OCI-LY7 (cell line): ENCODE data around the gene TTC36. TPM values are rescaled to one million over a fixed set of nuclear protein-coding genes. Genes with fewer than 3 reads are reported as not detected.

Experiments used
- BruUV-seq: library from RNA; stranded (reverse); fragments of 400-500 nt; replicated peaks from 2 replicates; lab custom pipeline; 2021; lab: Mats Ljungman, UMichigan
- CTCF ChIA-PET: fragments of 300-600 bp; sonication (Branson Sonifier 250); formaldehyde crosslinking; loops from one replicate; lab custom pipeline; 2022; ENCODE audit warnings: antibody characterized with exemption; ENCODE audit not compliant: unreplicated experiment; lab: Charles Lee
- POLR2A ChIA-PET: fragments of 300-600 bp; sonication (Branson Sonifier 250); formaldehyde crosslinking; loops from one replicate; lab custom pipeline; 2022; ENCODE audit warnings: antibody characterized with exemption; lab: Charles Lee
- DNase-seq: peaks from one replicate; pipeline ENCODE4 v3.0.0-alpha.2; 2015; ENCODE audit warnings: low spot score
- H2AFZ ChIP-seq: fragments of 200-600 bp; sonication (generic), shearing (Covaris generic); 2 replicates; pipeline ENCODE4 v1.6.1; 2014; ENCODE audit warnings: mild to moderate bottlenecking, antibody characterized with exemption, low read length, moderate library complexity
- H3K27ac ChIP-seq: fragments of 200-600 bp; sonication (generic); 2 replicates; pipeline ENCODE4 v1.5.1; 2014; ENCODE audit warnings: mixed run types, low read depth, mild to moderate bottlenecking, moderate library complexity, low read length, inconsistent platforms; ENCODE audit not compliant: poor library complexity, severe bottlenecking
- H3K36me3 ChIP-seq: fragments of 200-600 bp; sonication (generic); 2 replicates; pipeline ENCODE4 v1.6.1; 2014; ENCODE audit warnings: mild to moderate bottlenecking, antibody characterized with exemption, low read length, moderate library complexity, mixed read lengths; ENCODE audit not compliant: insufficient read depth
- H3K4me1 ChIP-seq: fragments of 200-600 bp; sonication (generic); 2 replicates; pipeline ENCODE4 v1.5.1; 2014; ENCODE audit warnings: mild to moderate bottlenecking, low read length; ENCODE audit not compliant: insufficient read depth, poor library complexity, severe bottlenecking
- H3K4me2 ChIP-seq: fragments of 200-600 bp; sonication (generic); 2 replicates; pipeline ENCODE4 v1.6.1; 2014; ENCODE audit warnings: mild to moderate bottlenecking, low read length
- H3K4me3 ChIP-seq: fragments of 200-600 bp; sonication (generic); 2 replicates; pipeline ENCODE4 v1.5.1; 2014; ENCODE audit warnings: mild to moderate bottlenecking, low read depth, low read length; ENCODE audit not compliant: poor library complexity, severe bottlenecking
- H3K79me2 ChIP-seq: fragments of 200-600 bp; sonication (generic); 2 replicates; pipeline ENCODE4 v1.6.1; 2016; ENCODE audit warnings: low read depth, mild to moderate bottlenecking, low read length, moderate library complexity, mixed read lengths; ENCODE audit not compliant: insufficient read depth
- H3K9me2 ChIP-seq: fragments of 200-600 bp; sonication (generic); 2 replicates; pipeline ENCODE4 v1.6.1; 2016; ENCODE audit warnings: mild to moderate bottlenecking, low read length, mixed read lengths; ENCODE audit not compliant: insufficient read depth
- H3K9me3 ChIP-seq: fragments of 200-600 bp; sonication (generic); 2 replicates; pipeline ENCODE4 v1.6.1; 2014; ENCODE audit warnings: mild to moderate bottlenecking, mixed run types, low read length, mixed read lengths
- H4K20me1 ChIP-seq: fragments of 200-600 bp; sonication (generic); 2 replicates; pipeline ENCODE4 v1.6.1; 2014; ENCODE audit warnings: mild to moderate bottlenecking, antibody characterized with exemption, low read length, moderate library complexity, mixed read lengths; ENCODE audit not compliant: insufficient read depth
- CTCF ChIP-seq: fragments of 200-600 bp; sonication (generic); conservative IDR thresholded peaks from 2 replicates; pipeline ENCODE4 v1.5.1; 2014; ENCODE audit warnings: mild to moderate bottlenecking, antibody characterized with exemption, low read length, moderate library complexity, mixed read lengths
- EZH2phosphoT487 ChIP-seq: fragments of 200-600 bp; sonication (generic); IDR thresholded peaks from 2 replicates; pipeline ENCODE4 v1.6.1; 2018; ENCODE audit warnings: low read depth, borderline replicate concordance, mild to moderate bottlenecking, mixed run types, antibody characterized with exemption, low read length, moderate library complexity, mixed read lengths
- intact Hi-C: fragments of 100-400 bp; cut with micrococcal nuclease; formaldehyde crosslinking; loops from one replicate; pipeline ENCODE4 v1.10.0; 2022; ENCODE audit not compliant: unreplicated experiment
- total RNA-seq, 2 experiments: library from RNA; depleted of rRNA in 1 of 2; stranded (reverse); fragments of >200 nt in 1 of 2; shearing (Covaris generic) in 1 of 2; gene quantifications; 2 replicates each; pipeline ENCODE4 v1.2.3, GENCODE V29; 2014 to 2022

TTC36 gene
- total RNA-seq, 2 experiments from 2014 or later, result 0.82 TPM; not detected in 1

DNA sequence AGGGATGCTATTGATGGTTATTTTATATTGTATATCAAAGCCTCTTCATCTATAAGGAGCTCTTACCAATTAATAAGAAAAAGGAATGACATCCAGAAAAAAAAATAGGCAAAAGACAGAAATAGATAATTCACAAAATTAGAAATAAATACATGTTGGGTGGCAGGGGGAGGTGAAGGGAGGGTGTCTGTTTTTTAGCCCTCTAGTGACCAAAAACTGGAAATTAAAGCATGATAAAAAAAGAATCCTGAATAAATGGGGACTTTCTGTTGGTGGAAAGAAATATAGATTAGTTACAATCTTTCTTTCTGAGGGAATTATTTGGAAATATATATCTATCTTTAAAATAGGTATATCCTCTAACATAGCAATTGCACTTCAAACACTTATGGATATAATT is 42.0 kb upstream of the TTC36 start:
- no peak for TF ChIP-seq EZH2phosphoT487
- peak; percentile 67 for TF ChIP-seq CTCF
- intact Hi-C loops, result loop anchor here (5.0 kb wide), 1 partner anchor 188 kb away; no protein-coding TSS in a partner anchor

DNA sequence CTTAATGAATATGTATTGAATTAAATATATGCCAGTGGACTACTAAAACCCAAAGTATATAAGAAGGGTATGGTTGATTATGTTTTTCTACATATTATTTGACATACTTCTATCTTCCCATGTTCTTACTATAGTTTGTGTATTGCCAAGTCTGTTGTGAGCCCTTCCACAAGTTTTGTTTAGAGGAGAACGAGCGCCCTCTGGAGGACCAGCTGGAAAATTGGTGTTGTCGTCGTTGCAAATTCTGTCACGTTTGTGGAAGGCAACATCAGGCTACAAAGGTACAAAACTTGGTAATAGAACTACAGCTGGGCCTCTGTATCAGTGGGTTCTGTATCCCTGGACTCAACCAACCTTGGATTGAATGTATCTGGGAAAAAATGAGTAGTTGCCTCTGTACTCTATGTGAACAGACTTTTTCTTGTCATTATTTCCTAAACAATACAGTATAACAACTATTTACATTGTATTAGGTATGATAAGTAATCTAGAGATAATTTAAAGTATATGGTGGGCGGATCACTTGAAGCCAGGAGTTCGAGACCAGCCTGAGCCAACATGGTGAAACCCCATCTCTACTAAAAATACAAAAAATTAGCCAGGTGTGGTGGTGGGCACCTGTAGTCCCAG is 38.7 kb upstream of the TTC36 start:
- TF ChIP-seq EZH2phosphoT487 (no peak), CTCF (peak; percentile 99)
- intact Hi-C loops, result loop anchor here (1.0 to 5.0 kb wide), 5 partner anchors 54 to 343 kb away; partner anchors contain the start of gene ATP5MG
- Histone ChIP-seq H3K79me2 (no peaks in the 10 kb centered on the region), H4K20me1 (no peaks in the 10 kb centered on the region), H3K9me2 (no peaks in the 10 kb centered on the region), H3K36me3 (peaks cover 89% of the 10 kb centered on the region), H3K9me3 (no peaks in the 10 kb centered on the region), H3K27ac (no peak overlapping the region), H3K4me2 (no peak overlapping the region), H3K4me1 (no peaks in the 10 kb centered on the region), H2AFZ (no peak overlapping the region), H3K4me3 (no peak overlapping the region)
- CTCF ChIA-PET, result interaction anchor here (0.6 kb wide), 2 partner anchors 18 to 155 kb away, joined by 3 read pairs; no protein-coding TSS in a partner anchor
- no TSS peak for BruUV-seq
- POLR2A ChIA-PET, result interaction anchor here (0.6 to 0.7 kb wide), 2 partner anchors 18 to 785 kb away, joined by 3 to 4 read pairs; no protein-coding TSS in a partner anchor
- peak; percentile 79 for DNase-seq

More for the DNA sequence above, 42.0 kb upstream of the TTC36 start:
- H3K9me3 ChIP-seq, result no peaks in the 10 kb centered on the region
- ChIA-PET CTCF (no interaction called here), POLR2A (interaction anchor here (0.6 to 0.8 kb wide), 2 partner anchors 83 to 347 kb away, joined by 3 read pairs; no protein-coding TSS in a partner anchor)
- no peaks in the 10 kb centered on the region for H3K79me2 ChIP-seq
- no peak overlapping the region for H2AFZ ChIP-seq
- H3K9me2 ChIP-seq, result no peaks in the 10 kb centered on the region
- H4K20me1 ChIP-seq, result no peaks in the 10 kb centered on the region
- no peaks in the 10 kb centered on the region for H3K4me1 ChIP-seq
- H3K4me2 ChIP-seq, result no peak overlapping the region
- no peak overlapping the region for H3K4me3 ChIP-seq
- TSS peak; percentile 41 for BruUV-seq
- no peak overlapping the region for H3K27ac ChIP-seq
- peaks cover 89% of the 10 kb centered on the region for H3K36me3 ChIP-seq
- no peak for DNase-seq

DNA sequence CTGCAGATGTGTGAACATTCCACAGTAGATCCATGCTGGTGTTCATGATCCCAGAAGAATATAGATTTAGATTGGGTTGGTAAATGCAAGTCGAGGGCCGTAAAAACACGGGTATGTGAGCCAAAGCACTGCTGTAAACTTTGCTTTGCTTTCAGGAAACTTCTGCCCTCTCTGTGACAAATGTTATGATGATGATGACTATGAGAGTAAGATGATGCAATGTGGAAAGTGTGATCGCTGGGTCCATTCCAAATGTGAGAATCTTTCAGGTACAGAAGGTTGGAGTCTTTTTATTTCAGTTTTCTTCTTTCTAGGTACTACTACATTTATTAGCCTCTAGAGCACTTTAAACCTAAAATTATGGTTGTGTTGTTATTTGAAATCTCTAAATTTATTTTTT is 36.2 kb upstream of the TTC36 start:
- CTCF ChIA-PET, result no interaction called here
- TF ChIP-seq EZH2phosphoT487 (no peak), CTCF (no peak)
- Histone ChIP-seq H4K20me1 (no peaks in the 10 kb centered on the region), H3K9me2 (no peaks in the 10 kb centered on the region), H3K9me3 (no peaks in the 10 kb centered on the region), H3K4me3 (no peak overlapping the region), H3K4me1 (no peaks in the 10 kb centered on the region), H2AFZ (no peak overlapping the region), H3K79me2 (no peaks in the 10 kb centered on the region), H3K36me3 (peaks cover 91% of the 10 kb centered on the region), H3K4me2 (no peak overlapping the region), H3K27ac (no peak overlapping the region)
- POLR2A ChIA-PET, result no interaction called here
- BruUV-seq, result no TSS peak
- DNase-seq, result no peak
- intact Hi-C loops, result no loop called here
